ENCODE data around the gene OSTM1.

- TF ChIP-seq SIN3A (IDR thresholded peaks at IDR 0.05; ENCODE audit: borderline replicate concordance, insufficient read depth, low read depth, low read length) (no peak), CTCF (IDR thresholded peaks at IDR 0.05) (no peak)
Observed at GRCh38 chr6:107991772-107992550, 82.6 kb downstream of the OSTM1 start.
